Natural killer cell treated with Interleukin-12 subunit alpha and Interleukin-12 subunit beta and Interleukin-15 and Interleukin-18, amount 100 ng/mL, for 72 hours (primary cell): Measurements from ENCODE around the gene NDFIP2. TPM values are rescaled to one million over a fixed set of nuclear protein-coding genes. Genes with fewer than 3 reads are reported as not detected.

Experiments used
- ATAC-seq, 2 donors: fragments of 150-1000 bp; cut with Tn5 transposase in 1 of 2; sonication (Bioruptor Pico), chemical (Tn5 transposase) in 1 of 2; 2 replicates each; pipeline ENCODE4 v1.10.0; 2021
- DNase-seq: peaks from one replicate; pipeline ENCODE4 v3.0.0; 2022; ENCODE audit warnings: low spot score
- H3K27ac Mint-ChIP-seq, 2 donors: 1 replicate in 1 of 2; 2 replicates in 1 of 2; pipeline ENCODE4 v1.8.0; 2022; ENCODE audit warnings: mixed read lengths in 2 of 2, mild to moderate bottlenecking in 1 of 2, moderate library complexity in 1 of 2
- H3K27me3 Mint-ChIP-seq, 2 donors: 1 replicate in 1 of 2; 2 replicates in 1 of 2; pipeline ENCODE4 v1.8.0; 2022; ENCODE audit warnings: mixed read lengths in 2 of 2
- H3K36me3 Mint-ChIP-seq: one replicate; pipeline ENCODE4 v1.8.0; 2022; ENCODE audit warnings: mixed read lengths
- H3K4me1 Mint-ChIP-seq, 2 donors: 1 replicate in 1 of 2; 2 replicates in 1 of 2; pipeline ENCODE4 v1.8.0; 2022; ENCODE audit warnings: low read depth in 2 of 2, mixed read lengths in 2 of 2, mild to moderate bottlenecking in 1 of 2
- H3K4me3 Mint-ChIP-seq: one replicate; pipeline ENCODE4 v1.8.0; 2022; ENCODE audit warnings: mixed read lengths
- H3K9me3 Mint-ChIP-seq: 2 replicates; pipeline ENCODE4 v1.8.0; 2022; ENCODE audit warnings: mixed read lengths
- total RNA-seq, 2 donors: library from RNA; stranded (reverse); gene quantifications; one replicate each; pipeline ENCODE4 v1.2.3, GENCODE V29; 2022

Gene NDFIP2
- total RNA-seq, 2 donors from 2014 or later, result 54.1 to 110 TPM

GRCh38 chr13:79450110-79450509 lies 30.8 kb upstream of the NDFIP2 start:
- H3K9me3 Mint-ChIP-seq, result peaks cover 8% of the 10 kb centered on the region
- H3K4me1 Mint-ChIP-seq, result peaks cover 69 to 80% of the 10 kb centered on the region in 2 donors
- peak overlapping the region; percentile 45 to 60 for H3K27ac Mint-ChIP-seq
- H3K36me3 Mint-ChIP-seq, result peaks cover 6% of the 10 kb centered on the region
- H3K27me3 Mint-ChIP-seq, result no peaks in the 10 kb centered on the region
- peak overlapping the region; percentile 45 for H3K4me3 Mint-ChIP-seq
- peak; percentile 54 to 57 for ATAC-seq
- DNase-seq, result no peak

- Mint-ChIP-seq H3K4me1 (peaks cover 59 to 67% of the 10 kb centered on the region in 2 donors), H3K27ac (peak overlapping the region; percentile 90 to 91), H3K36me3 (peaks cover 6% of the 10 kb centered on the region), H3K4me3 (peak overlapping the region; percentile 83), H3K27me3 (no peaks in the 10 kb centered on the region), H3K9me3 (peaks cover 8% of the 10 kb centered on the region)
- ATAC-seq, result peak; percentile 100
- peak; percentile 96 for DNase-seq
Measured at GRCh38 chr13:79451500-79451962, 29.4 kb upstream of the NDFIP2 start.

GRCh38 chr13:79452239-79452913 lies 28.6 kb upstream of the NDFIP2 start:
- ATAC-seq (no peak), DNase-seq (no peak)
- H3K27ac Mint-ChIP-seq, result peak overlapping the region; percentile 90 to 91
- H3K36me3 Mint-ChIP-seq, result peaks cover 6% of the 10 kb centered on the region
- H3K9me3 Mint-ChIP-seq, result peaks cover 8% of the 10 kb centered on the region
- peak overlapping the region; percentile 83 for H3K4me3 Mint-ChIP-seq
- peaks cover 57 to 67% of the 10 kb centered on the region in 2 donors for H3K4me1 Mint-ChIP-seq
- no peaks in the 10 kb centered on the region for H3K27me3 Mint-ChIP-seq

GRCh38 chr13:79455331-79455730 lies 25.6 kb upstream of the NDFIP2 start:
- H3K36me3 Mint-ChIP-seq, result no peaks in the 10 kb centered on the region
- peak overlapping the region in 1 of 2 donors; percentile 43 for H3K27ac Mint-ChIP-seq
- no peak overlapping the region for H3K4me3 Mint-ChIP-seq
- ATAC-seq (no peak), DNase-seq (no peak)
- no peaks in the 10 kb centered on the region for H3K9me3 Mint-ChIP-seq
- no peaks in the 10 kb centered on the region for H3K27me3 Mint-ChIP-seq
- peaks cover 41 to 49% of the 10 kb centered on the region in 2 donors for H3K4me1 Mint-ChIP-seq

GRCh38 chr13:79456051-79456450 lies 24.9 kb upstream of the NDFIP2 start:
- no peaks in the 10 kb centered on the region for H3K9me3 Mint-ChIP-seq
- no peak for DNase-seq
- peaks cover 38 to 45% of the 10 kb centered on the region in 2 donors for H3K4me1 Mint-ChIP-seq
- ATAC-seq, result no peak
- no peak overlapping the region for H3K4me3 Mint-ChIP-seq
- peak overlapping the region in 1 of 2 donors; percentile 43 for H3K27ac Mint-ChIP-seq
- no peaks in the 10 kb centered on the region for H3K27me3 Mint-ChIP-seq
- no peaks in the 10 kb centered on the region for H3K36me3 Mint-ChIP-seq

- Mint-ChIP-seq H3K27me3 (no peaks in the 10 kb centered on the region), H3K36me3 (no peaks in the 10 kb centered on the region), H3K4me1 (peaks cover 32 to 38% of the 10 kb centered on the region in 2 donors), H3K4me3 (no peak overlapping the region), H3K27ac (no peak overlapping the region), H3K9me3 (no peaks in the 10 kb centered on the region)
- DNase-seq (no peak), ATAC-seq (peak in 1 of 2 donors; percentile 31)
Measured at GRCh38 chr13:79456656-79457365, 24.1 kb upstream of the NDFIP2 start.

- peak overlapping the region in 1 of 2 donors; percentile 58 for H3K27ac Mint-ChIP-seq
- H3K36me3 Mint-ChIP-seq, result no peaks in the 10 kb centered on the region
- no peak overlapping the region for H3K4me3 Mint-ChIP-seq
- DNase-seq (no peak), ATAC-seq (no peak)
- no peaks in the 10 kb centered on the region for H3K9me3 Mint-ChIP-seq
- H3K4me1 Mint-ChIP-seq, result peaks cover 29 to 36% of the 10 kb centered on the region in 2 donors
- no peaks in the 10 kb centered on the region for H3K27me3 Mint-ChIP-seq
Measured at GRCh38 chr13:79457390-79457789, 23.6 kb upstream of the NDFIP2 start.

GRCh38 chr13:79457948-79458347 lies 23.0 kb upstream of the NDFIP2 start:
- ATAC-seq, result peak in 1 of 2 donors; percentile 57
- DNase-seq, result no peak

GRCh38 chr13:79458436-79458835 lies 22.5 kb upstream of the NDFIP2 start:
- H3K36me3 Mint-ChIP-seq, result no peaks in the 10 kb centered on the region
- H3K4me1 Mint-ChIP-seq, result peaks cover 27 to 33% of the 10 kb centered on the region in 2 donors
- DNase-seq (no peak), ATAC-seq (no peak)
- no peaks in the 10 kb centered on the region for H3K9me3 Mint-ChIP-seq
- no peaks in the 10 kb centered on the region for H3K27me3 Mint-ChIP-seq
- H3K27ac Mint-ChIP-seq, result no peak overlapping the region
- H3K4me3 Mint-ChIP-seq, result no peak overlapping the region

More at GRCh38 chr13:79457948-79458347, 23.0 kb upstream of the NDFIP2 start:
- H3K4me3 Mint-ChIP-seq, result no peak overlapping the region
- peaks cover 30 to 35% of the 10 kb centered on the region in 2 donors for H3K4me1 Mint-ChIP-seq
- H3K27ac Mint-ChIP-seq, result peak overlapping the region in 1 of 2 donors; percentile 58
- no peaks in the 10 kb centered on the region for H3K9me3 Mint-ChIP-seq
- no peaks in the 10 kb centered on the region for H3K36me3 Mint-ChIP-seq
- H3K27me3 Mint-ChIP-seq, result no peaks in the 10 kb centered on the region

GRCh38 chr13:79459906-79460305 lies 21.0 kb upstream of the NDFIP2 start:
- no peak for DNase-seq
- Mint-ChIP-seq H3K4me3 (no peak overlapping the region), H3K4me1 (peaks cover 22 to 31% of the 10 kb centered on the region in 2 donors), H3K27ac (no peak overlapping the region), H3K36me3 (no peaks in the 10 kb centered on the region), H3K27me3 (no peaks in the 10 kb centered on the region), H3K9me3 (no peaks in the 10 kb centered on the region)
- ATAC-seq, result no peak

GRCh38 chr13:79462895-79463294 lies 18.1 kb upstream of the NDFIP2 start:
- DNase-seq, result no peak
- Mint-ChIP-seq H3K4me3 (no peak overlapping the region), H3K9me3 (no peaks in the 10 kb centered on the region), H3K36me3 (peaks cover 4% of the 10 kb centered on the region), H3K27ac (peak overlapping the region in 1 of 2 donors; percentile 8), H3K27me3 (no peaks in the 10 kb centered on the region), H3K4me1 (peaks cover 21 to 26% of the 10 kb centered on the region in 2 donors)
- no peak for ATAC-seq

GRCh38 chr13:79463604-79464003 lies 17.4 kb upstream of the NDFIP2 start:
- Mint-ChIP-seq H3K27ac (no peak overlapping the region), H3K4me3 (no peak overlapping the region), H3K27me3 (no peaks in the 10 kb centered on the region), H3K9me3 (no peaks in the 10 kb centered on the region), H3K4me1 (peaks cover 21 to 25% of the 10 kb centered on the region in 2 donors), H3K36me3 (peaks cover 4% of the 10 kb centered on the region)
- DNase-seq, result no peak
- no peak for ATAC-seq

- no peak overlapping the region for H3K27ac Mint-ChIP-seq
- peaks cover 0 to 6% of the 10 kb centered on the region in 2 donors for H3K27me3 Mint-ChIP-seq
- H3K9me3 Mint-ChIP-seq, result no peaks in the 10 kb centered on the region
- peaks cover 15 to 24% of the 10 kb centered on the region in 2 donors for H3K4me1 Mint-ChIP-seq
- DNase-seq, result no peak
- no peak for ATAC-seq
- peaks cover 4% of the 10 kb centered on the region for H3K36me3 Mint-ChIP-seq
- H3K4me3 Mint-ChIP-seq, result no peak overlapping the region
Measured at GRCh38 chr13:79466872-79467271, 14.1 kb upstream of the NDFIP2 start.

- peaks cover 0 to 6% of the 10 kb centered on the region in 2 donors for H3K27me3 Mint-ChIP-seq
- no peak for ATAC-seq
- H3K27ac Mint-ChIP-seq, result no peak overlapping the region
- DNase-seq, result no peak
- peaks cover 8 to 14% of the 10 kb centered on the region in 2 donors for H3K4me1 Mint-ChIP-seq
- H3K36me3 Mint-ChIP-seq, result peaks cover 4% of the 10 kb centered on the region
- H3K9me3 Mint-ChIP-seq, result no peaks in the 10 kb centered on the region
- H3K4me3 Mint-ChIP-seq, result no peak overlapping the region
Measured at GRCh38 chr13:79468402-79468801, 12.6 kb upstream of the NDFIP2 start.
